Lower leg skin (tissue), 4 donors: ENCODE measurements around the gene GNLY. TPM values are rescaled to one million over a fixed set of nuclear protein-coding genes. Genes with fewer than 3 reads are reported as not detected.

Experiments
- DNase-seq, 2 donors: peaks; one replicate each; pipeline ENCODE4 v3.0.0-alpha.2; 2019; ENCODE audit warnings: low spot score in 2 of 2
- H3K4me3 ChIP-seq: fragments of 200-600 bp; sonication (generic); 2 replicates; pipeline ENCODE4 v1.5.1; 2017; ENCODE audit warnings: mild to moderate bottlenecking, low read depth; ENCODE audit not compliant: poor library complexity, severe bottlenecking
- POLR2A ChIP-seq, 2 donors: fragments of 450-650 bp; IDR thresholded peaks; one replicate each; pipeline ENCODE4 v1.6.1; 2016 to 2017; ENCODE audit warnings: antibody characterized with exemption in 2 of 2, mild to moderate bottlenecking in 1 of 2, moderate library complexity in 1 of 2
- WGBS, 2 donors: methylation state at CpG; one replicate each; pipeline ENCODE4 v1.1.5; 2018; 5-methylcytosine and 5-hydroxymethylcytosine counted together
- intact Hi-C: fragments of 100-400 bp; cut with DNase I; formaldehyde crosslinking; loops from one replicate; pipeline ENCODE4 v1.15.0; 2023; ENCODE audit warnings: low total_unique reads
- total RNA-seq, 4 donors: library from RNA; depleted of rRNA; stranded (reverse); fragments of >200 nt; gene quantifications; one replicate each; pipeline ENCODE4 v1.1.0, GENCODE V29; 2016
- TF ChIP-seq, protein P1 (sequence below), 3 donors: fragments of 450-650 bp; IDR thresholded peaks; one replicate each; pipeline ENCODE4 v1.5.1; 2016; ENCODE audit warnings: antibody characterized with exemption in 3 of 3, mild to moderate bottlenecking in 3 of 3, moderate library complexity in 2 of 3

The GNLY gene
- total RNA-seq, 4 donors from 2014 or later = 0.42 to 3.6 (median 1.3) TPM; not detected in 1

DNA sequence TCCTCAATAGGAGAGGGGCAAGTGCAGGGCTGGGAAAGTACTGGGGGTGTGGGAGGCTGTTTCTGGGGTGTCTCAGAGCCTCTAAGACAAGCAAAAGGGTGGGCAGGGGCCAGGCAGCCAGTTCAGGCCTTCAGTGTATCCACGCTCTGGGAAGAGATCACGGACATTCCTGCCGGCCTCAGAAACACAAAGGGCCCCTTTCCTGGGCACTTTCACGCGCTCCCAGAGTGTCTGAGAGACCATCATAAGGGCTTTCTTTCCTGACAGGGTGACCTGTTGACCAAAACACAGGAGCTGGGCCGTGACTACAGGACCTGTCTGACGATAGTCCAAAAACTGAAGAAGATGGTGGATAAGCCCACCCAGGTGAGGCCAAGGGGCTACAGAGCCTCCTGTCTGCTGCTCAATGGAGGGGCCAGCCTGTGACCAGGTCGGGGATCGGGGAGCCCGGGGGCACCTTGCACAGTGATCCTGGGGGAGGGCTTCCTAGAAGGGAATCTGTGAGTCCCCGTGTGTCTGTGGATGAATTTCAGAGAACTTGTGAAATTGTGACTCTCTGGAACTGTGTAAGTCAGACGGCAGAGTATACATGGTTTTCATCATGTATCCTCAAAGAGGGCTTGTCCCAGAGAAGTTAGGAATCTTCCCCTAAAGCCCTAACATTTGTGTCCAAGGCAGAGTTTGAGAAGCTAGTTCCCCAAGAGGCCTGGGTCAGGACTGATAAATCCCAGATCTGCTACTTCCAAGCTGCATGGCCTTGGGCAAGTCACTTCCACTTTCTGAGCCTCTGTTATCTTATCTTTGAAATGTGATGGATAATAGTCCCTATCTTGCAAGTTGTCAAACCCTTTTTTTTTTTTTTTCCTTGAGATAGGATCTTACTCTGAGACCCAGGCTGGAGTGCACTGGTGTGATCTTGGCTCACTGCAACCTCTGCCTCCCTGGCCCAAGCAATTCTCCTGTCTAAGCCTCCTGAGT lies 1.8 kb downstream of the GNLY start:
- peak in 1 of 2 donors; percentile 53 for DNase-seq
- intact Hi-C loops = no loop called here
- no peak for TF ChIP-seq POLR2A (IDR thresholded peaks at IDR 0.05)
- TF ChIP-seq, protein P1, sequence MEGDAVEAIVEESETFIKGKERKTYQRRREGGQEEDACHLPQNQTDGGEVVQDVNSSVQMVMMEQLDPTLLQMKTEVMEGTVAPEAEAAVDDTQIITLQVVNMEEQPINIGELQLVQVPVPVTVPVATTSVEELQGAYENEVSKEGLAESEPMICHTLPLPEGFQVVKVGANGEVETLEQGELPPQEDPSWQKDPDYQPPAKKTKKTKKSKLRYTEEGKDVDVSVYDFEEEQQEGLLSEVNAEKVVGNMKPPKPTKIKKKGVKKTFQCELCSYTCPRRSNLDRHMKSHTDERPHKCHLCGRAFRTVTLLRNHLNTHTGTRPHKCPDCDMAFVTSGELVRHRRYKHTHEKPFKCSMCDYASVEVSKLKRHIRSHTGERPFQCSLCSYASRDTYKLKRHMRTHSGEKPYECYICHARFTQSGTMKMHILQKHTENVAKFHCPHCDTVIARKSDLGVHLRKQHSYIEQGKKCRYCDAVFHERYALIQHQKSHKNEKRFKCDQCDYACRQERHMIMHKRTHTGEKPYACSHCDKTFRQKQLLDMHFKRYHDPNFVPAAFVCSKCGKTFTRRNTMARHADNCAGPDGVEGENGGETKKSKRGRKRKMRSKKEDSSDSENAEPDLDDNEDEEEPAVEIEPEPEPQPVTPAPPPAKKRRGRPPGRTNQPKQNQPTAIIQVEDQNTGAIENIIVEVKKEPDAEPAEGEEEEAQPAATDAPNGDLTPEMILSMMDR (IDR thresholded peaks at IDR 0.05) = no peak
- 85 to 92% methylated on average over 9 to 11 of the region's 12 CpGs for WGBS, 2 donors
- no peak overlapping the region for H3K4me3 ChIP-seq

DNA sequence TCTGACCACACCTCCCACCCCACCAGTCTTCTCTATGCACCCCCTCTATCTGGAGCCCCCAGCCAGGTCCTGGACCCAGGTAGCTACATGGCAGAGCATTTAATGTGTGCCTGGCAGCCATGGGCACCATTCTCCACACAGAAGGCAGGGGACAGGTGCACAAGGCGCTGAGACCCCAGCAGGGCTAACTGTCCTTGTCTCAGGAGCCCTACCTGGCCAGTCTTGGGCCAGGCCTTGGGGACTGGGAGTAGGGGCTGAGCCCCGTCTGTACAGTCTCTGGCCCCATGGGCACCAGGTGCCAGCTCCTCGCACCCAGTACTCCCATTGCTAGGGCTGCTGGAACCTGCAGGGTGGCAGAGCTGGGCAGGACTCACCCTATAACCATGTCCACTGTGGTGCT lies 2.9 kb downstream of the GNLY start:
- 90 to 100% methylated on average over 1 to 2 of the region's 3 CpGs for whole genome bisulfite sequencing, 2 donors

DNA sequence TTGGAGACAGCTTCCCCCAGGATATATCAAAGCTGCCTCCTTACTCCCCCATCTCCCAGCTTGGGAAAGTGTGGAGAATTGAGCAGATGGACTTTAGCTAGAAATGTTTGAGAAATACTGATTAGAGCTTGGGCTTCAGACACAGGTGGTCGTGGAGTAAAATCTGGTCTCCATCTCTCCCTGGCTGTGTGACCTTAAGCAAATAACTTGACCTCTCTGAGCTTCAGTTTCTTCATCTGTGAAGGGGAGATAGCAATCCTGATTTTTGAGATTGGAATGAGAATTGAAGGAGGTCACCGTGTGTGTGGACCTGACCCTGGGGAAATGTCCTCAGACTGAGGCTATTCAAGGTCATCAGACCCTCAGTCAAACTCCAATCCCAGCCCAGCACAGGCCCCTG lies 3.6 kb downstream of the GNLY start:
- 33 to 60% methylated on average over 2 of the region's 2 CpGs for WGBS, 2 donors
- H3K4me3 ChIP-seq = no peak overlapping the region
- DNase-seq = no peak
- TF ChIP-seq, protein P1 (IDR thresholded peaks at IDR 0.05) = no peak
- no peak for TF ChIP-seq POLR2A (IDR thresholded peaks at IDR 0.05)
- intact Hi-C loops = no loop called here

More for the DNA sequence above, 2.9 kb downstream of the GNLY start:
- DNase-seq = peak in 1 of 2 donors; percentile 65
- TF ChIP-seq POLR2A (IDR thresholded peaks at IDR 0.05) = no peak
- TF ChIP-seq, protein P1 (IDR thresholded peaks at IDR 0.05) = no peak
- intact Hi-C loops = no loop called here
- no peak overlapping the region for H3K4me3 ChIP-seq

DNA sequence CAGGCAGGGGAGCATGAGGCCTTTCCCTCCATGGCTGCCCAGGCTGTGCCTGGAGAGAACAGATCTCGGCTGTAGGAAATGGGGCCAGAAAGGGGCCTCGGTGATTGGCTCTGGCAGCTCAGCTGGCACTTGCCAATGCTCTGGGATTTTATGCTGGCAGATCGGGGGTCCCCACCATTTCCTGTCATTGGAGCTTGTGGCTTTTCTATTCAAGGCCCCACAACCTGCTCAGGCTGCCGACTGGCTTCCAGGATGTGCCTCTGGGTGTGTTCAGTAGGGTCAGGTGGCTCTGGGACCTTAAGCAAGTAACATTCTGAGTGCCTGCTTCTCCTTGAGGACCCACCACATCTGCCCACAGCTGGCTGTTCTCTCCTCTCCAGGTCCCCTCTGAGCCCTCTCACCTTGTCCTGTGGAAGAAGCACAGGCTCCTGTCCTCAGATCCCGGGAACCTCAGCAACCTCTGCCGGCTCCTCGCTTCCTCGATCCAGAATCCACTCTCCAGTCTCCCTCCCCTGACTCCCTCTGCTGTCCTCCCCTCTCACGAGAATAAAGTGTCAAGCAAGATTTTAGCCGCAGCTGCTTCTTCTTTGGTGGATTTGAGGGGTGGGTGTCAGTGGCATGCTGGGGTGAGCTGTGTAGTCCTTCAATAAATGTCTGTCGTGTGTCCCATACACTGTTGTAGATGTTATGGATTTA lies 4.2 kb downstream of the GNLY start:
- no peak overlapping the region for H3K4me3 ChIP-seq
- 76% methylated on average over 10 to 11 of the region's 11 CpGs for WGBS, 2 donors
- no peak for TF ChIP-seq POLR2A (IDR thresholded peaks at IDR 0.05)
- TF ChIP-seq, protein P1 (IDR thresholded peaks at IDR 0.05) = no peak
- peak in 1 of 2 donors; percentile 75 for DNase-seq
- intact Hi-C loops = no loop called here

DNA sequence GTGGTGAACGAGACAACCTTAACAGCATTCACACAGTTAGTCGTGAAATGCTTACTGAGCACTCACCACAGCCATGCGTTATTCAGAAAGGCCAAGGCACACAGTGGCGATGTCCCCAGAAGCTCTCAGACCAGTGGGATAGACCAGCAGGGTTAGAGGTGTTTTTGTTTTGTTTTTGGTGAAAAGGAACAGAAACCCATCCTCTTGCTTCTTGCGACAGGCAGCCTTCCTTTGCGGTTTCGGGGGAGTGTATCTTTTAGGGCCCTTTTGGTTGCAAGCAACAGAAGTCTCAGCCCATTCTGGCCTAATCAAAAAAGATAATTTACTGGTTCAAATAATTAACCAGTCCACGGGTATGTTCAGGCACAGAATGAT lies 4.7 kb downstream of the GNLY start:
- 70 to 86% methylated on average over 8 of the region's 8 CpGs for WGBS, 2 donors
- no peak for TF ChIP-seq POLR2A (IDR thresholded peaks at IDR 0.05)
- TF ChIP-seq, protein P1 (IDR thresholded peaks at IDR 0.05) = no peak
- peak in 1 of 2 donors; percentile 23 for DNase-seq
- no peak overlapping the region for H3K4me3 ChIP-seq
- intact Hi-C loops = no loop called here
